Left colon (tissue), 2 donors: ENCODE measurements around the gene TRIB2. TPM values are rescaled to one million over a fixed set of nuclear protein-coding genes. Genes with fewer than 3 reads are reported as not detected.

ENCODE experiments used
- microRNA-seq, 2 donors: library from miRNA; unstranded; fragments of <30 nt; microRNA quantifications; one replicate each; pipeline versions ENCODE4 v1.1.0 to v1.2.0, GENCODE V29; 2020
- total RNA-seq, 2 donors: library from RNA; stranded (reverse); fragmentation: NEBNext Ultra II Directional; extraction: Animal tissue kit (Norgen Biotek cat#: 25700); gene quantifications; one replicate each; pipeline ENCODE4 v1.2.1, GENCODE V29; 2021
- donor health status: DM: no; HTN: no; CAD: no.
- donor health status: DM: yes; HTN: yes; CAD: no.

The TRIB2 gene
- total RNA-seq, 2 donors from 2014 or later, result 3.4 to 7.8 TPM

Small RNA genes within 50 kb of the gene (microRNA-seq; reads per million reads assigned to microRNA genes)
- 0 to 1.4 reads per million in 2 donors for gene MIR3125
